GM21723 (cell line): ENCODE data around the gene DNMT3A.
A peak's percentile ranks its signal among the peaks of the same experiment; 100 is the strongest.
"Not testable (repeated sequence)": the region's sequence is repeated elsewhere in the genome, so short reads cannot be mapped to it uniquely, and the experiment has no call there.

Experiments used
- ATAC-seq: cut with Tn5 transposase; IDR thresholded peaks from one replicate; pipeline ENCODE4 v1.9.1; 2021; ENCODE audit warnings: mild to moderate bottlenecking, moderate library complexity; ENCODE audit not compliant: unreplicated experiment

DNMT3A gene

GRCh38 chr2:25215948-25216679, 125.6 kb downstream of the DNMT3A start:
- peak; percentile 56 for ATAC-seq

DNA sequence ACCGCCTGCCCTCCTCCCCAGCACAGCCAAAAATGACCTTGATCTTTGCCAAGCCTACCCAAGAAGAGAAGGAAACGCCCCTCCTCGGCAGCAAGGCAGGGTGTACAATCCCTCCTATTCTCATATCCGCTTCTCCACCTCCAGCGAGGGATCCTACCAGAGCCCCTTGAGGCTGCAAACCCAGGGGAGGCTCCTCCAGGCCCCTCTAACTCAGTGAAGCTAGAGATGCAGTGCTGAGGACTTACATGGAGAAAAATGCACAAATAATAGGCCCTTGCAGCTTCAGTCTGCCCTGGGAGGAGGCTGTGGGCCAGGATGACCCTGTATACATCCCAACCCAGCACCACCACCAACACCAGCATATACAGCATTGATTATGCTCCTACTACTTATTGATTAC, 126.5 kb downstream of the DNMT3A start:
- ATAC-seq = no peak

GRCh38 chr2:25213229-25213628, 128.5 kb downstream of the DNMT3A start:
- no peak for ATAC-seq

- ATAC-seq = not testable (repeated sequence)
Measured at GRCh38 chr2:25210923-25211322, 130.8 kb downstream of the DNMT3A start.

- ATAC-seq = no peak
Measured at GRCh38 chr2:25207078-25207545, 134.6 kb downstream of the DNMT3A start.

DNA sequence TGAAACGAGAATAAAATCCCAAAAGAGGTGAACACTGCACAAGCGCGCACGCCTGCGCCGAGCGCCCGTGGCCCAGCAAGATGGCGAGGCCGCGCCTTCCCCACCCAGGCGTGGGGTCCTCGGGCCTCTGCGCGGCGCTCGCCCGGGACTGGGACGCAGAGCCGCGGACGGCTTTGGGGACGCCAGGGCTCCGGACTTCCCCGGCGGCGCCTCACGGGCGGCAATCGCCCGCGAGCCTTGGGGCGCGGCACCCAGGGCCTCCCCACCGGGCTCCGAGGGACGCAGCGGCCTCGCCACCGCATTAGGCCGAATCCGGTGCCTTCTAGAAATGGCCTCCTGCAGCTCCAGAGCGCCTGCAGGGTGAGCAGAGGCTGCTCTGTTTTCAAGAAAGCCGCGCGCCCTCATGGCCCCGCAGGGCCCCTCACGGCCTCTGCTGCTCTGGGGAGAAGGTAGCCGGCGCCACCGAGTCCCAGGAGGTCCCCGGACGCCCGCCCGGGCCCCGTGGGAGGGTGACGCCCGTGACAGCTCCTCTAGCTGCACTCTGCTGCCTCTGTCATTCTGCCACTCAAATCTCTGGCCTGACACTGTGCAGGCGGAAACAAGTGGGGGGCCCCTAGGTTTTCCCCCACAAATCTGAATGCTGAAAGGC, 137.4 kb downstream of the DNMT3A start:
- ATAC-seq = no peak

- no peak for ATAC-seq
Measured at GRCh38 chr2:25202275-25202674, 139.4 kb downstream of the DNMT3A start.

- ATAC-seq = no peak
Measured at GRCh38 chr2:25201794-25202193, 139.9 kb downstream of the DNMT3A start.

- no peak for ATAC-seq
Measured at GRCh38 chr2:25201265-25201664, 140.5 kb downstream of the DNMT3A start.

- no peak for ATAC-seq
Measured at GRCh38 chr2:25198576-25198975, 143.1 kb downstream of the DNMT3A start.

DNA sequence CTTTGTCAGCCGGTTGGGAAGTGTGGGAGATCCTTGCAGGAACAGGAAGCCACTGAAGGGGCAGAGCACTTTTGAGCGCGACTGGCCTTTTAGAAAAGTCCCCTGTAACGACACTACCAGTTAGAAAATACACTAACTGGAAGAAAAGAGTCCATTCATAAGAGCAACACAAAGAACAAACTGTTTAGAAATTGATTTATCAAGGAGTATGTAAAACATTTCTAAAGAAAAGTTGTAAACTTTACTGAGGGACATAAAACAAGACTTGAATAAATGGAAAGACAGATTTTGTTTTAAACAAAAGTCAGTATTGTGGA, 143.6 kb downstream of the DNMT3A start:
- no peak for ATAC-seq

DNA sequence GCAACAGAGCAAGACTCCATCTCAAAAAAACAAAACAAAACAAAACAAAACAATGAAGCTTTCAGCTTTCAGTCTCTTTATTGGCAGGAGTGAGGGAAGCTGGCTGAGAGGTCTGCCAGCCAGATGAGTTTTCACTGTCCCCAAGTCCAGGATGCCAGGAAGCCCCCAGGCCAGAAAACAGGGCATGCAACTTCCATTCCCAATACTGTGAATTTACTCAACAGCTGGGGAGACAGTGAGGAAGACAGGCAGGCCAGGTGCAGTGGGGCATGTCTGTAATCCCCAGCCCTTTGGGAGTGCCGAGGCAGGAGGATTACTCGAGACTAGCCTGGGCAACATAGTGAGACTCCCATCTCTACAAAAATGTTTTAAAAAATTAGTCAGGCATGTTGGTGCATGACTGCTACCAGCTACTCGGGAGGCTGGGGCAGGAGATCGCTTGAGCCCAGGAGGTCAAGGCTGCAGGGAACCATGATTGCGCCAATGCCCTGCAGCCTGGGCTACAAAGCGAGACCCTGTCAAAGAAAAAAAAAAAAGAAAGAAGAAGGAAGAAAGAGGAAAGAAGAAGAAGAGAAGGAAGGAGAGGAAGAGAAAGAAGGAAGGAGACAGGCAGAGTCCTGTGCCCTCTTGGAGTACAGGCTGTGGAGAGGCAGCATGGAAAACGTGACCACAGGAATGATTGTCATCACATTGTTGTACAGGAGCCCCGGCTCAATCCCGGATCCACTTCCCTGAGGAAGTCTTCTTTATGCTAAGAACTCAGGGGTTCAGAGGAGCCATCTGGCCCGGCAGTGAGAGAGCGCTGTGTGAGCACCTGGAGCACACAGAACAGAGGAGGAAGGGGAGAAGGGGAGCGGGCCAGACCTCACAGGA, 144.2 kb downstream of the DNMT3A start:
- no peak for ATAC-seq

GRCh38 chr2:25194576-25195122, 147.1 kb downstream of the DNMT3A start:
- no peak for ATAC-seq

DNA sequence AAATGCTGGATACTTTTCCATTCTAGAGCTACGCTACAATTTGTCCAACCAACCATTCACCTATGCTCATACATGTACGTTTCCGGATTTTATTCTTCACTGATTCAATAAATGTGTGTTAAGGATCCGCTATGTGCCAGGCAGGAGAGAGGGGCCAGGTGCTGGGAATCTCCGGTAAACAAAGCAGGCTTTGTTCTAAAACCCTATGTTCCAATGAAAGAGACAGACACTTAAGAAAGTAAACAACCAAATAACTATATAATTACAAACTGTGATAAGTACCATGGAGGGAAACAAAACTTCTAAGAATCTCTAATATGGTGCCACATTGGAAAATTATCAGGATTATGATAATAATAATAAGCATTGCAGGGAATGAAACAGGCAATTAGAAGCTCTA, 151.2 kb downstream of the DNMT3A start:
- ATAC-seq = no peak

GRCh38 chr2:25188405-25188804, 153.3 kb downstream of the DNMT3A start:
- ATAC-seq = no peak

GRCh38 chr2:25187729-25188350, 153.9 kb downstream of the DNMT3A start:
- ATAC-seq = no peak

DNA sequence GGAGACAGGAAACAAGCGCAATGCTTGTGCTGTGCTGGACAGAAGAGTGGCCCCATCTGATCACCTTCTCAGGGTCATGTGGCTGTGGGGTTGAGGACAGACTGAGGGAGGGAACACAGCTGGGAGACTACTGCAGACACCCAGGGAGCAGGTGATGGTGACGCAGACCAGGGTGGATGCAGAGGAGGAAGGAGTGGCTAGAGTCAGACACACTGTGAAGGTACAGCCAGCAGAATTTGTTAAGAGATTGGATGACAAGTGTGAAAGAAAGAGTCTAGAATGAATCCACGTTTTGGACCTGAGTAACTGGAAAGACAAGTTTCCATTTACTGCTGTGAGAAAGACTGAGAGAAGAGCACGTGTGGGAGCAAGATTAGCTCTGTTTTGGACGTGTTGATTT, 157.5 kb downstream of the DNMT3A start:
- ATAC-seq = no peak

- no peak for ATAC-seq
Measured at GRCh38 chr2:25178976-25179375, 162.7 kb downstream of the DNMT3A start.
